Measurements from ENCODE around the gene CEP76.
A peak's percentile ranks its signal among the peaks of the same experiment; 100 is the strongest.

Gene CEP76, protein sequence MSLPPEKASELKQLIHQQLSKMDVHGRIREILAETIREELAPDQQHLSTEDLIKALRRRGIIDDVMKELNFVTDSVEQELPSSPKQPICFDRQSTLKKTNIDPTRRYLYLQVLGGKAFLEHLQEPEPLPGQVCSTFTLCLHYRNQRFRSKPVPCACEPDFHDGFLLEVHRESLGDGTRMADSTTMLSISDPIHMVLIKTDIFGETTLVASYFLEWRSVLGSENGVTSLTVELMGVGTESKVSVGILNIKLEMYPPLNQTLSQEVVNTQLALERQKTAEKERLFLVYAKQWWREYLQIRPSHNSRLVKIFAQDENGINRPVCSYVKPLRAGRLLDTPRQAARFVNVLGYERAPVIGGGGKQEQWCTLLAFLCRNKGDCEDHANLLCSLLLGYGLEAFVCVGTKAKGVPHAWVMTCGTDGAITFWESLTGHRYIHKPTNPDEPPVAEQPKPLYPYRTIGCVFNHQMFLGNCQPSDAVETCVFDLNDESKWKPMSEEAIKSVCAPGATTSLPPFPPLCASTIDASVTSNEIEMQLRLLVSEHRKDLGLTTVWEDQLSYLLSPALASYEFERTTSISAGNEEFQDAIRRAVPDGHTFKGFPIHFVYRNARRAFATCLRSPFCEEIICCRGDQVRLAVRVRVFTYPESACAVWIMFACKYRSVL

DNA sequence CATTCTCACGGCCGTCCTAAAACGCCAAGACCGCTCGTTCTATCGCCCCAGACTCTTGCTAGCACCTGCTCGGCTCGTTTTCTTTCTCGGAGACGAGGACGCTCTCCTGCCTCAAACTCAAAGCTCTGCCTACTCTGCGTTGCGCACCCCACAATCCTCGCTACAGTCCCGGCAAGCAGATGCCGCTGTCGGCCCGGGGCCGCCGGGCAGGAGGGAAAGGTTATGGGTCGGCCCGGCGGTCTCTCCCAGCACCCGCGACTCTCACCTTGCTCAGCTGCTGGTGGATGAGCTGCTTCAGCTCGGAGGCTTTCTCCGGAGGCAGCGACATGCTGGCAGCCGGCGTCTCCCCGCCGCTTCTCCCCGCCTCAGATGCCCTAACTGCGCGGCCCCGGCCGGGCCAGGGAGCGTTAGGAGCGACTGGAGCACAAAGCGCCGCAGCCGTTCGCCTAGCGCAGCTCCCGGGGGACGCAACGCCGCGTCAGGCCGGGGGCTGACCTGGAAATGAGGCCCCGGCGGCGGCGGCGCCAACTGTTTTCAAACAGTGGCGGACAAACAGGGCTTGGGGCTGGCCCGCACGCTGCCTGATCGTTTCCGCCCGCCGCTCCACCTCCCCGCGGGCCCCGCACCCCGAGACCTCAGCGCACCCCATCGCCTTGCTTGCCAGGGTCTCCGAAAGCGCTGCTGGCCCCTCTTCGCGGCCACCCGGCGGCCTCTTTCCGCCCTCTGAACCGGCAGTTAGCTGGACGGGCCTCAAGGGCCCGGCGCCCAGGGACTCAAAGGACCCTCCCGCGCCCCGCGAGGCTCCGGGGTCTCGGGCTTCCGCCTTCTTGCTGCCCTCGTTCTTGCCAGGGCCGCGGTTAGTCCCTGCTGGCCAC lies at the start of gene CEP76, which contains the start of gene PSMG2:
TSS of gene CEP76 (minus strand) at position 503 of the 875 bp plus-strand sequence. CDS start at position 328, 175 bp downstream.
TSS of gene PSMG2 (plus strand) at position 822 of the 875 bp plus-strand sequence. CDS start 66 bp downstream, outside the sequence.
- no peak for DNase-seq

DNA sequence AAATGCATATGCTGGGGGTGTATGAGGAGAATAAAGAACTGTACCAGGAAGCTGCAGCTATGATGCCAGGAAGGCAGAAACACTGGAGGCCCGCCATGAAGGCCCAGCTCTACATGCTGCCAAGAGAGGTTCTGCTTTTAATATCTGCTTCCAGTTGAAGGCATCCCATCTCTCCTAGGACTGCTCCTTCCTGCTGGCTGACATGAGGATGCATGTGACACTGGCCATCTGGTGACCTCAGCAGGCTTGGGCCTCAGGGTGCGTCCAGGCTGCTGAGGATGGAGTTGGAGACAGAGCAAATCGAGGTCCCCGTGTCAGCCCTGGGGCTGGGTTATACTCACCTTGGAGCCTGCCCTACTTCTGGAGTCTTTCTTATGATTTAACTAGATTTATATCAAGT lies 49.4 kb upstream of the CEP76 start:
- no peak for DNase-seq

DNA sequence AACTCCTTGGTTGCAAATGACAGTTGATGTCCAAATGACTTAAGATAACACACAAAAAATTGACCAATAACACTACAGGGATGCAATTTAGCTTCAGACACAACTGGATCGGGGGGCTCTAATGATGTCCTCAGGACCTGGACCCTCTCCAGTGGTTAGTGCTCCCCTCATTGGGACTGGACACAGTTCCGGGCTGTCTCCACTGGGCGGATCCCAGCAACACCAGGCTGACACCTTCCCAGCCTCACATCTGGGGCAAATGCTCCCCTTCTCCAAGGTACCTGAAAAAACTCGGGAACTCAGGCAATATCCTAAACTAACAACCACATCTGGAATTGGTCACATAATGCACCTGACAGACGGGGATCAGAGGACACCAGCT lies 49.0 kb upstream of the CEP76 start:
- no peak for DNase-seq

DNA sequence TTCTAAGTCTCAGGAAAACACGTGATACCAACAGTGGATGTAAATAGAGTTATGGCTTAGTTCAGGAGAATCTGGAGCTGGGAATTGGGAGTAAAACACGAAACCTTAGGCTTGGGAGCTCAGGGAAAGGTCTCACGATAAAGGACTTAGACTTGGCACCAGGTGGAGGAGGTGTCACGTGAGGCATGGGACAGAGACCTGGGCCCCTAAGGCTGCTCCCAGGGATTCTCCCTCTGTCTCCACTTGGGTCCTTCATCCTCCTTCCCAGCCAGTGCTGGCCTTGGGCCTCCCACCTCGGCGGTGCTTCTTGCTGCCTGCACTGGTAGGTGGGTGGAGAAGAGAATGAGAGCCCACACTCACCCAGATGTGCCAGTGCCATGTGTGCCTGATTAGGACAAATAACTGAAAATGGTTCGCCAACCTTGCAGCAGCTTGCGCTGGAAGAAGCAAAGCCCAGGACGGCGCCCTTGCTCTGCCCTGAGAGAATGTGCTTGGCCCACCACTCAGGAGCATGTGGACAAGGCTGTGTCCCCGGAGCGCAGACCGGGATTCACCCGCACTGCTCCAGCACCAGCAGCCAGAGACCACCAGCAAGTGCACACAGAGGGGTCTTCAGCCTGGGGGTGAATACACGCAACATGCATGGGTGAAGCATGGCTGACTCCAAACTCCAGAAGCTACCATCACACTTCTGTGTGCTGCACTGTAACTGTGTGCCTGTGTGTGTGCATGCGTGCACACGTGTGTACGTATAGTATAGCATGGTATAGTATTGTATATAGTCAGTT lies 48.4 kb upstream of the CEP76 start:
- no peak for DNase-seq

DNA sequence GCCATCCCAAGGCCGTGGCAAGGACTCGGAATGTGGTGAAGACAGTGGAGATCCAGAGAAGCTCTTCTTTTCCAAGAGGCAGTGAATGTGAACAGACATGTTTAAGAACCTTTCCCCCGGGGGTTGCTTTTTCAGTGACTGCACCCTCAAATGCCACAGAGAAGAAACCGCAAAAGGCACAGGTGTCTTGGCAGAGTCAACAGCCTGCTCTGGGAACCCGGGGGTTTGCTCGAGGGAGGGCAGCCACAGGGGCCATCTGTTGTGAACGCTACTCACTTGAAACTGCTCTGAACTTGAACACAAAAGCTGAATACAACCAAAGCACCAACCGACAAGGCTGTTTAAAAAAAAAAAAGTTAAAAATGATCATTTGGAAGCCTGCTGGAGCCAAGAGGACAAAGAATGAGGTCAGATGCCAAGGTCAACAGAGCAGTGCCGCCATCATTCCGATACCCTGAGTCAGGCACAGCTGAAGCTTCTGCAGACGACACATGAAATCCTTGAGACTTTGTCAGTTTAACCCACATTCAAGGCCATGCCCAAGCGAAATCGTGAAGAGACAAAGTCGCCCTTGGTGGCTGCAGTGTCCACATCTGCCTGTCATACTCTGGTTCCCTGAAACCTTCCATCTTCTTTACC lies 47.7 kb upstream of the CEP76 start:
- peak; percentile 56 for DNase-seq

DNA sequence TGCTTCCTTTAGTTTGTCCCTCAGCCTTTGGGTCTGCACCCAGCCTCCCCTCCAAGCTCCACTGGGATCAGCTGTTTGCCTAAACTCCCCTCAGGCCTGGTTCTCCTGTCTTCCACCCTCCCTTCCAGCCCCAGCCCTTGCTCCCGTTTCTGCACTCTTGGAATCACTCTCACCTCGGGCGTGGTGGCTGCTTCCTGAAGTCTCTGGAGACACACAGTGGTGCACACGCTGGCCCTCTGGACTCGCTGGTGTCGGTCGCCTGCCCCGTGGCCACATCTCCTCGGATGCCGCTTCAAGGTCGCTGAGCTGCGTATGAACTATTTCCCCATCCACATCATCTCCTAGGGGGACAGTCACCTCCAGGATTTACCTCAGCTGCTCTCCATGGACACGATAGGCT lies 46.6 kb upstream of the CEP76 start:
- DNase-seq: no peak

DNA sequence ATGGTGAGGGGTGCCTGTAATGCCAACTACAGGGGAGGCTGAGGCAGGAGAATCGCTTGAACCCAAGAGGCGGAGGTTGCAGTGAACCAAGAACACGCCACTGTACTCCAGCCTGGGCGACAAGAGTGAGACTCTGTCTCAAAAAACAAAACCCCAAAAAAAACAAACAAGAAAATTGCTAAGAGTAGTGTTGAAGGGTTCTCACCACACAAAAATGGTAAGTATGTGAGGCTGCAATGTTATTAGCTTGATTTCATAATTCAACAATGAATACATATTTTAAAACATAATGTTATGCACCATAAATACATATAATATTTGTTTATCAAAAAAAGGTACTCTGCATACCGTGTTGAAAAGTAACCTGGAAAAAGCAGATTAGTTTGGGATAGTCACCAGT lies 46.1 kb upstream of the CEP76 start:
- DNase-seq: no peak

DNA sequence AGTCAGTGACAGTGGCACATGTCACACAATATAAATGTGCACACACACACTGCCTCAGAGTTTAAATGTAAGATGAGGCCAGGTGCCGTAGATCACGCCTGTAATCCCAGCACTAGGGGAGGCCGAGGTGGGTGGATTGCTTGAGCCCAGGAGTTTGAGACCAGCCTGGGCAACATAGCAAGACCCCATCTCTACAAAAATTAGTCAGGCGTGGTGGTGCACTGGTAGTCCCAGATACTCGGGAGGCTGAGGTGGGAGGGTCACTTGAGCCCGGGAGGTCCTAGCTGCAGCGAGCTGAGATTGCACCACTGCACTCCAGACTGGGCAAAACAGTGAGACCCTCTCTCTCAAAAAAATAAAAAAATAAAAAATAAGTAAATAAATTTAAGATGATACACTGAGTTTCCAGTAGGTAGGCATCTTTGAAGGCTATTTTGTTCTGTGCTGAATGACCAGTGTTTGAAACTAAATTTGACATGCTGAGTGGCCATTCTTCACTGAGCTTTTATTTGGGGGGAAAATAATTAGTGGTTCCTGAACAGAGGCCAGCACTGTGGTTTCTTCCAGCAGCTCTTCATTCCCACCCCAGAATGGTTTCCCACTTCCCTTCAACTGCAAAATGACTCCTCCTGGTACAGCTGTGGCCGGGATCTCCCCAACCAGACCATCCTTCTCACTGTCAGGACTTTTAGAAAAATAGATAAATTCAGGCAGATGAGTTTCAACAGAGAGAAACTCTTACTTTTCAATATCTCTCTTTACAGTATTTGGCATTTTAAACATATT lies 45.2 kb upstream of the CEP76 start:
- DNase-seq: no peak

DNA sequence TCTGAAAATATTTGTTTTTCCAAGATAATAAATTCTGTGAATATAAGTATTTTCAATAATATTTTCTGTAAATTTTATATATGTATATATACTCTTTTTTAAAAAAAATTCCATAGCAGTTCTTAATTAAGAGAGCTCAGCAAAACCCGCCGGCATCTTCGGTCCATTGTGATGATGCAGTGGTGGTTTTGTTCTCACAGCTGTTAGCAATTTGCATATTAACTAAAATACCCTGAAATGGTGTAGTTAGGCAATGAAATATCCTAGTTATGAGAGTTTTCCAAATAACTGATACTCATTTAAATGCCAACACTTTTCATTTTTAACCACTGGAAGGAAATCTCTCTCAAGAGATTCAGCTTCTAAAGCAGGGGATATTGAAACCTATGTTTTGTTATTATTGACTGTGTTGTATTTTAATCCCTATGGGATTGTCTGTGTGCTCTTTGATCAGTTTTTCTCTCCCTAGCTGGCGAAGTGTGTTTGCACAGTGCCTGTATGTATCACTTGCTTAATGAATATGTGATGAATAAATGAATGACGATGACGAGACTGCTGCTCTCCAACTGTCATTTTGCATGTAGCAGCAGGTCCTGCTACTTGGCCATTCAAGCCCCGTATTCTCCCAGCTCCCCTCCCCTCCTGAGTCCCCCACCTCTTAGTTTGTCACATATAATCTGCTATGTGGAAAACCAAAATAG lies 42.7 kb upstream of the CEP76 start:
- no peak for DNase-seq

DNA sequence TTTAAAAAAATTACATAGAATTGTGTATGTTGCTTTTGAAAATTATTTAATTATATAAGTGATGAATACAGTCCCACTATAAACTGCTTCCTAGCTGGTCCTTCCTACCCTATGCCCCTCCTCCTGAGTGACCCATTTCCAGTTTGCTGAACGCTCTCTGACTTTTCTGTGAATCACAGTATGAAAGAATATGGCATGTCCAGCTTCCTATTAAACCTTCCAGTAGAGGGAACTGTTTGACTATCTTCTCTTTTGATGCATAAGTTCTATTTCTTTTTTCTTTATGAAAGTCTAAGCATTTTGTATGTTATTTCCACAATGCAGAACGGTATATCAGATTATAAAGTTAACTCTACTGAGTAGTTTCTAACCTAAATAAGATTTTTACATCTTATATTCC lies 41.6 kb upstream of the CEP76 start:
- DNase-seq: no peak

DNA sequence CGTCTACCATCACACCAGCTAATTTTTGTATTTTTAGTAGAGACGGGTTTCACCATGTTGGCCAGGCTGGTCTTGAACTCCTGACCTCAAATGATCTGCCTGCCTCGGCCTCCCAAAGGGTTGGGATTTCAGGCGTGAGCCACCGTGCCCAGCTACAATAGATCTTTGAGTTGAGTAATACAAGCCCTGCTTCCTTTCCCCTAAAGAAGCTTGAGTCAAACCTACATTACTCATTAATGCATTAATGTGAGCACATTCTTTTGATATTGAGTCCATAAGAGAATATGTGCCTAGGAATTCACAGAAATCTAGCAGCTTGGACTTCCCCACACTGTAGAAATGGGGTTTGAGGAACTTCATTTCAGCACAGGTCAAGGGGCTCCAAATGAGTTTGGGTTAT lies 39.9 kb upstream of the CEP76 start:
- DNase-seq: no peak

DNA sequence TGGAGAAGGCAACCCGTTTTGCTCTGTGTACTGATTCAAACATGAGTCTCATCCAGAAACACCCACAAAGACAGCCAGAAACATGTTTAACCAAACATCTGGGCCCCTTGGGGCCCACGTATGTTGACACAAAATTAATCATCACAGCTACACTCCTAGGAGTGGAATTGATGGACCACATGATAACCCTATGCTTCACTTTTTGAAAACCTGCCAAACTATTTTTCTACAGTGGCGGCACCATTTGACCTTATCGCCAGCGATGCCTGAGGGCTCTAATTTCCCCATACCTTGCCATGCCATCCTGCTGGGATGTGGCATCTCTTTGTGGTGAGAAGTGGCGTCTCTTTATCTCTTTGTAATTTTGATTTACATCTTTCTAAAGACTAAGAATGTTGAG lies 38.8 kb upstream of the CEP76 start:
- DNase-seq: peak; percentile 18

DNA sequence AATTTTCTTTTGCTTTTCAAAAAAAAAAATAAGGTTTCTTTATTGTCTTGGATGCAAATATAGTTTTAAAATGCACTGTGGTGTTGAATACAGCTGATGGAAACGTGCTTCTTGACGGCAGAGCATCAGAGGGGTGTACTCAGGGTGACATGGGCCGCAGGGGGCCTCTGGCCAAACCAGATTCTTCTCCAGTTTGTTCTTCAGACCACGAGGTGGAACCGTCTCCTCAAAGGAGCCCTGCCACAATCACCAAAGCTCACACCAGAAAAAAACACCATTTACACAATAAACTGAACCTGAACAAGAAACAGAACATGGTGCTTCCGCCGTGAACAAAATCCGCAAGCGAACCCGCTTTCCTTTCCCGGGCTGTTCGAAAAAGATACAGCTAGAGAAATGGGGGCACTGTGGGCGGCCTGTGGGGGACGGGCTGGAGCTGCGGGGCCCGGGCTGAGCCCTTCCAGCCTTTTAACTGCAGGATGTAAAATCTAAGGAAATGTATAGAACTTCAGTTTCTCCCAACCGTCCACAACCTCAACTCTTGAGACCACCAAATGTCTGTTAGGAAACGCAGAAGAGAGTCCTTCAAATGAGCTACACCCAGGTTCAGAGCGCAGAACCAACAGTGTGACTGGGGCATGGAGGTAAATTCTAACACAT lies 34.9 kb upstream of the CEP76 start:
- DNase-seq: no peak

DNA sequence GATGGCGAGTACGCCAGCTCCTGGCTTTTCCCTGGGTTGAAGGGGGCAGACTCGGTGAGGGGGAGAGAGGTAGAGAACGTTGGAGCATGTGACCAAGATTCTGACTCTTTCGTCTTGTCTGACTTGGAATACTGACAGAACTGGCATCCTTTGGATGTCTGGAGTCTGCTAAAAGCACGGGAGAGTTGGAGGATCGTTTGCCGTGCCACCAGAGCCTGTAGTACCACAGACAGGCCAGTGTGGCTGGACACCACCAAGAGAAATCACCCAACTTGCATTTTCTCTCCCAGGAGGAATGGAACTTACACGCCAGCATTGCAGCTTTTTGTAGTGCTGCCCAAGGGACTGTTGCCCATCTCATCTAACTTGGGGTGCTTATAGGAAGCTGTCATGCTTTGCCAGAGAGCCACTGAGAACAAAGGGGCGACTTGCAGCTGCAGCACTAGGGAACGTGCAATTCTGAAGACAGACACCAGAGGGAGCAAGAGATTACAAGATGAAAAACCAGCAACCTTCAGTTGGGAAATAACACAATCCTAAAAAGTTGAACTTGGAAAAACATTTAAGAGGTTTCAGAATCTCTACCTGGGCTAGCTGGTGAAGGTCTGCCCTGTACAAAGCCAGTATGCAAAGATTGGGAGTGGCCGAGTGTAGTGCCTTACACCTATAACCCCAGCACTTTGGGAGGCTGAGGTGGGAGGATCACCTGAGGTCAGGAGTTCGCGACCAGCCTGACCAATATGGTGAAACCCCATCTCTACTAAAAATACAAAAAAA lies 24.4 kb upstream of the CEP76 start:
- no peak for DNase-seq

DNA sequence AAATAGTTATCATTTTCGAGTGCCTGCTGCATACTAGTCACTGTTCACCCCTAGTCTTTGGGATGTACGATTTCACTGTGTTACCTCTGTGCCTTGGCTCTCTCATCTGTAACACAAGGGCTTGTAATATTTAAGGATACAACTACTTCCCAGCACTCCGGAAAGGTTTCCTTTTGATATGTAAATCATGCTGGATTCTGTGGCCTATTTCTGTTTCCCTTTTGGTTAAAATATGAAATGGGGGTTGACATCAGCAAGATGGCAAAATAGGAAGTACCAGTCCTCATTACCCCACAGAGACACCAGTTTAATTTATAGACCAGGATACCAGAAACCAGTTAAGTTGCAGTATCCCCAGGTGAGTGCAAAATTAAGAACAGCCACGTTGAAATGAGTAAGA lies 23.8 kb upstream of the CEP76 start:
- DNase-seq: no peak

DNA sequence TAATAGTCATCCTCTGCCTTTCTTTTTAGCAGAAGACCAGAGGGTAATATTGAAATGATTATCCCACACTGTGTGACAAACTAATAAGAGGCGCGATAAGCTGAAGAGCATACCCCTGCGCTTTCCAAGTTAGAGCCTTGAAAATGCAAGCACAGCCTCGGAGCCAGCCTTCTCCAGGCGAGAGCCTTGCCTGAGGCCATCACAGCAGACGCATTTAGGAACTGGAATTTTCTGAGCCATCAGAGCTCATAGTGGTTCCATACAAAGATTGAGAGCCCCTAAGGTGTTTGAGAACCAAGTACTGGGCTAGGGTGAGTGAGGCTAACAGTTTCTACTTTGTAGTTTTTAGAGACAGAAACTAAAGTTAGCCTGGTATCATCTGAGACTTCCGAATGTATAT lies 20.2 kb upstream of the CEP76 start:
- DNase-seq: no peak

DNA sequence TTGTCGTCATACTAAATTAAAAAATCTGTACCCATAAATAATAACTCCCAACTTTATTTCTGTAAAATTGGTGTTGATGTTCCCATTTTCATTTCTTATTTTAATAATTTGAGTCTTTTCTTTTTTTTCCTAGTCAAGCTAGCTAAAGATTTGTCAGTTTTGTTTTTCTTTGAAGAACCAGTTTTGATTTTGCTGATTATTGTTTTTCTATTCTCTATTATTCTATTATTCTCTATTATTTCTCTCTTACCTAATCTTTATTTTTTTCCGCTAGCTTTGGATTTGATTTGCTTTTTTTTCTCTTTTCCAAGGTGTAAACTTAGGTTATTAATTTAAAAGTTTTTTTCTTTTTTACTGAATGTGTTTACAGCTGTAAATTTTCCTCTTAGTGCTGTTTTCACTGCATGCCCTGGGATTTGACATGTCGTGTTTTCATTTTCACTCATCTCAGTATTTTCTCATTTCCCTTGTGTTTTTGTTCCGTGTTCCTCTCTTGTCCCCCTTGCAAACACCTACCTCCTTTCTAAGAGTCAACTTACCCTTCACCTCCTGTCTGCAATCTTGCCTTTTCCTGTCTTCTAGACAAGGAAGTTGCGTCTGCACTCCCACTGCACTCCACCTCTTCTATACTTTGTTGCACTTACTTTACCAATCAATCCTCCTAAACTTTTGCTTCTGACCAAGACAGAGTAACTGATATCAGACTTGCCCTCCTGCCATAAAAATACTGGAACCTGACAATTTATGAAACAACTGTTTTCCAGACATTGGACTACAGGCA lies 19.2 kb upstream of the CEP76 start:
- no peak for DNase-seq

DNA sequence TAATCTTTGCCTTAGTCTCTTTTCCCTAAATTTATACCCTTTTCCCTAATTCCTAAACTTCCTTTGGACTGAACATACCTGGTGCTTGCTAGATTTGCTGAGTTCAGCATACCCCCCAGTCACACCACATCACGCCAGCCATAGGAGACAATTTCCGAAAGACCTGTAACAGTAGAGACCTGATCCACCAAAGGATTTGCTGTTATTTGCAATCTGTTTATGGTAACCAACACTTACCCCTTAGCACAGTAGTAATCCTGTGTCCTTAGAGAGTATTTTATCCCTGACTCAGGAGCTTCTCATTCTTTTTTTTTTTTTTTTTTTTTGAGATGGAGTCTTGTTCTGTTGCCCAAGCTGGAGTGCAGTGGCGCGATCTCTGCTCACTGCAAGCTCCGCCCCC lies 8.9 kb upstream of the CEP76 start:
- no peak for DNase-seq

All from NCI-H187 treated with DMSO at 0.1 percent for 48 hours (cell line).